ENCODE measurements around the gene RPL38.

Gene RPL38

DNA sequence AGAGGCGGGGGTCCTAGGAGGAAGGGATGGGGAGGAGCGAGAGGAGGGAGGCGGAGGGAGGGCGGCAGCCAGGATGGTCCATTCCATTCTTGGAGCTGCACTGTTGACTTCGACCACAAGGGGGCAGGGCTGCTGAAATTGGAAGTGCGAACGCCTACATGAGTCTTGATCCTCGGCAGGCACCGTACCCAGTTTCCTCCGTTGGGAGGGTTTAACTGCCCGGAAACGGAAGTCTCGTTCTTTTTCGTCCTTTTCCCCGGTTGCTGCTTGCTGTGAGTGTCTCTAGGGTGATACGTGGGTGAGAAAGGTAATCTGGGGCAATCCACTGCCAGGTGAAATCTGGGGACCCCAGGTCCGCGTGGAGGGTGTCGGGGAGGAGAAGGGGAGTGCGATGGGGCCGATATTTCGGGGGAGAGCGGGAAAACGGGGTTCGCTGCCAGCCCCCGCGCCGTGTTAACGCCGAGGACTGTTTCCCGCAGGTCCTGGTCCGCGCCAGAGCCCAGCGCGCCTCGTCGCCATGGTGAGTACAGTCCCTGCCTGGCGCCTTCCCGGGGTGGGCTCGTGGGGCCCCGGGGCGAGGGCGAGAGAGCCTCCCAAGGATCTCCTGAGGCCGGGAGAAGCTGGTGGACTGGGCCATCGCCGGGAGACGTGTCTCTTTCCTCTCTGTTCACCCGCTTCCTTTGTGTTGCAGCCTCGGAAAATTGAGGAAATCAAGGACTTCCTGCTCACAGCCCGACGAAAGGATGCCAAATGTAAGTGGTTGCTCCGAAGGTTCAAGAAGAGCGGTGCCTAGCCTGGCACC, at the start of gene RPL38:
RPL38 (plus strand) TSS at position 240 of the 802 bp plus-strand sequence; CDS start at position 518, 278 bp downstream.
- peak; percentile 95 for DNase-seq

DNA sequence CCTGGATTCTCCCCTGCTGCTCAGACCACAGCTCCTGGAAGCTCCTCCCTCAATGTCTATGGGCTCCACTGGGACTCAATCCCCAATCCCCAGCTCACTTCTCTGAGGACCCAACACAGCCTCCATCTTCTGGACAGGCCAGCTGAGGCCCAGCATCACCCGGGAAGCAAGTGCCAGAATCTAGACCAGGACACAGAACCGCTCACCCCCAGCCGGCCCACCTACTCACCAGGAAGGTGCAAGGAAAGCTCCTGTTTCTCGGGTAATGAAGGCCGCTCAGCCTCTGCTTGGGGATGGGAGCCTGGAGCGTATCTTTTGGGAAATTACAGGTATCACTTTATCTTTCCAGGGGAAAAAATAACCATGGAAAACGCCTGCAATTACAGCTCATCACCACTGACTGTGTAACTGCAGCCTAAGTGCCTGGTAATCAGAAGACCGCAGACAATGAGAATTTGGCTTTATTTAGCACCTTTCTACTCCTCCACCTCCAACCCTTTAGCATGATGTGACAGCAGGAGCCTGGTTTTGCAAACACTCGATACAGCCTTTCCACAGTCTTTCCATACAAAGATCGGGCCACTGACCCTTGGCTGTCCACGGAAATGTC, 49.6 kb upstream of the RPL38 start:
- DNase-seq, result no peak

DNA sequence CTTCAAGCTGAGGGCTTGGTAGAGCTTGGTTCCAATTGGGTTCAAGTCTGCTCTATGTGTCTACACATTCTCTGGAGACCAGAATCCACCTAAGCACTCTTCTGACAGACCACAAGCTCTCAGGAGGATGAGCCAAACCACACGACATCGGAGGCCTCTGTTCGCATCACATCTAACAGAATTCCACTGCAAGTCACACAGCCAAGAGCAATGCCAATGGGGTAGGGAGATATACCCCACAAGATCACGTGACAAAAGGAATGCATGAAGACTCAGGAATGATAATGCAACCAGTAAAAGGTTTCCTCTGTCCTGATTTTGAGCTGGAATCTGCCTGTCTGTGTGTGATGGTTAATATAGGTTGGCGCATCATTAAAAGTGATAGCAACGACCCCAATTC, 46.6 kb upstream of the RPL38 start:
- no peak for DNase-seq

DNA sequence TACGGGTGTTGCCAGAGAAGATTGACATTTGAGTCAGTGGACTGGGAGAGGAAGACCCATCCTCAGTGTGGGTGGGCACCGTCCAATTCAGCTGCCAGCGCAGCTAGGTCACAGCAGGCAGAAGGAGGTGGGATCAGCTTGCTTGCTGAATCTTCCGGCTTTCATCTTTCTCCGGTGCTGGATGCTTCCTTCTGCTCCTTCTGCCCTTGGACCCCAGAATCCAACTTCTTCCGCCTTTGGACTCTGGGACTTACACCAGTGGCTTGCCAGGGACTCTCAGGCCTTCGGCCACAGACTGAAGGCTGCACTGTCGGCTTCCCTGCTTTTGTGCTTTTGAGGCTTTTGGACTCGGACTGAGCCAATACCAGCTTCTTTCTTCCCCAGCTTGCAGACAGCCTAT, 46.1 kb upstream of the RPL38 start:
- no peak for DNase-seq

DNA sequence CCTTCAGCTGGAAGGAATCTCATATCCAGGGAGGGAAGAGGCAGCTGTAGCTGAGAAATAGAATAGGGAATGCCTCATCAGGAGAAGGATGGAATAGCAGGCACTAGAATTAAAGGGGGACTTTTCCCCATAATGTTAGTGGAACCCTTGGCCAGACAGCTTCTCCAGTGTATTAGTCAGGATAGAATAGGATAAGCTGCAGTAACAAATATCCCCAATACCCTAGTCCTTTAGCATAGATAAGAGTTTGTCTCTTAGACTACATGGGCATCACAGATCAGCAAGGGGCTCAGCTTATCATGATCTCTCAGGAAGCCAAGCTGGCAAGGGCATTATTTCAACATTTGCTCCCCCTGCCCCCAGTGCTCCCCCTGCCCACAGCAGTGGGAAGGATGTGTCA, 44.7 kb upstream of the RPL38 start:
- no peak for DNase-seq

DNA sequence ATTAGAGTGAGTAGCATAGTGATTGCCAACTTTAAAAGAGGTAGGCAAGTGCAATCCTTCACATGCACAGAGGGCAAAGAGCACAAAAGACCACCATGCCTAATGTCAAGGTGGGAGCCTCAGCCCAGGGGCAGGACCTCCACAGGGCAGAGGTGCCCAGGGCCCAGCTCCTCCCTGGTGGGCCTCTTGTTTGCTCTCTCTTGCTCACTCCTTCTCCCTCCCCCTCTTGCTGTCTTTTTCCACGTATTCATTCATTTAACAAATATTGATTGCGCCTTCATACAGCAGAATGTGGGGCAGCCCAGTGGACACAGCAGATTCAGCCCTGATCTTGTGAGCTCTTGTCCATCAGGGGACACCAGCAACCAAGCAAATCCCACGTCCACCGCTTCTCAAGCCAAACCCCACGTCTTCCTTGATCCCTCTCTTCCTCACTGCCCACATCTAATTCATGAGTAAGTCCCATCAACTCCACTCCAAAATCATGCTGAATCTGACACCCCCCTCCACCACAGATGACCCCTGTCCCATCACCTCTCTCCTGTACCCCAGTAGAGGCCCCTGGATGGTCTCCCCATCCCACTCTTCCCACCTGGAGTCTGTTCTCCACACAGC, 44.1 kb upstream of the RPL38 start:
- no peak for DNase-seq

DNA sequence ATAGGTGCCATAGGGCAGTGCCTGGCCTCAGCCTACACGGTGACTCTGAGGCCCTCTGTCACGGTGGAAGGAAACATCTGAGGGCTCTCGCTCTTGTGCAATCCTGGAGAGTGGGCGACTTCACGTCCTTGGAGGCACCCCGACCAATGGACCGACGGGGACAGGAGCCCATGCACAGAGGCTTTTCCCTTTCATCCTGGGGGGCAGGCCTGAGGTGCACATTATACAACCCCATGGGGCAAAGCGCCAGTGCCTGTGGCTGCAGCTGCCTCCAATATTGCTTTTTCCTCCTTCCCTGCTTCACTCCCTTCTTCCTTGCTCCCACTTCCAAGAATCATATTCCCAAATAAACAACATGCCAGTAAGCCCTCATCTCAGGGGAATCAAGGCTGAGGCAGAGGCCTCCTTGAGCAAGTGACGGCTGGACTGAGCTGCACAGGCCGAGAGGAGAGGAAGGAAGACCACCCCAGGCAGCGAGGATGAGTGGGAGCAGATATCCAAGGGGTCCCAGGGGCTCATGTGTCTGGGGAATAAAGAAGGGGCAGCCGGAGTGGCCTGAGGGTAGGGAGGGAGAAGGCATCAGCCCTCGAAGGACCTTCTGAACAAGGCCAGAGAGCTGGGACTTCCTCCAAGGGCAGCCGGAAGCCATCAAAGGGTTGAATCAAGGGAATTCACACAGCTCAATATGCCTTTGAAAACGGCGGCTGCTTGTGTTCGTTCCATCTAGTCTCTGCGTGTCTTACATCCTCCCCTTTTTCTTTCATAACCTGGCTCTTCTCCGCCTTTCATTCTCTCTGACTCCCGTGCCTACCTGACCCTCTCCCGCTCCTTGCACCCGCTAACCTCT, 42.6 kb upstream of the RPL38 start:
- no peak for DNase-seq

DNA sequence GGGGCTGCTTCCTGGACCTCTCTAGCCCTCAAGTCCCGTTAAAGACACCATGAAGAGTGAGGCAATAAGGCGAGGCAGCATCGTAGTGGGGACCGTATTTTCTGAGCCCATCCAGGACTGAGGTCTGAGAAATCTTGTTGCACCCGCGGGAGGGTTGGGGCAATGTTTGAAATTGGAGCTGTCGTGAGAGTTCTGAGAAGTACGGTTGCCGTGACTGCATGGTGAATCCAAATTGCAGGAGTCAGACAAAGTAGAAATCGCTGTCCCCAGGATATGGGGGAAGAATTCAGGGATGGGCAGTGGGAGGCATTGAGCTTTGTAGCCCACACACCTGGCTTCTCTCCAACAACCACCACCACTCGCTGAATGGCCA, 42.0 kb upstream of the RPL38 start:
- no peak for DNase-seq

DNA sequence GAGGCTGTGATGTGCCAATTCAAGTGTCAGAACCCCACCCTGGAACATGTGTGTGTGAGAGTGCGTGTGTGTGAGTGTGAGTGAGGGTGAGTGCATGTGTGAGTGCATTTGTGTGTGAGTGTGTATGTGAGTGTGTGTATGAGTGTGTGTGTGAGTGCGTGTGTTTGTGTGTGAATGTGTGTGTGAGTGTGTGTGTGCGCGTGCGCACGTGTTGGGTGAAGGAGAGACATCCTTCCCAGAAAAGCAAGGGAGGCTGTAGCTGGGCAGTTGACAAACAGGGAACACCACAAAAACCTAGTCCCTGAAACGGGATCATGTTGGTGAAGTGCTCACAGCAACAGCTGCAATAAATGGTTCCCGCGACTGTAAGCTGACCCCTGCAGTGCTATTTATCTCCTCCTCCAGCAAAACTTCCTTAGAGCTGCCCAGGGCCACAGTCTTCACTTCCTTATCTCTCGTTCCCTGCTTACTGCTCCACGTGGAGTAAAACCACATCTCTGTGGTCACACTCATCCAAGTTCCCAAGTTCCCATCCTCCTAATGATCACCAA, 40.1 kb upstream of the RPL38 start:
- DNase-seq, result no peak

DNA sequence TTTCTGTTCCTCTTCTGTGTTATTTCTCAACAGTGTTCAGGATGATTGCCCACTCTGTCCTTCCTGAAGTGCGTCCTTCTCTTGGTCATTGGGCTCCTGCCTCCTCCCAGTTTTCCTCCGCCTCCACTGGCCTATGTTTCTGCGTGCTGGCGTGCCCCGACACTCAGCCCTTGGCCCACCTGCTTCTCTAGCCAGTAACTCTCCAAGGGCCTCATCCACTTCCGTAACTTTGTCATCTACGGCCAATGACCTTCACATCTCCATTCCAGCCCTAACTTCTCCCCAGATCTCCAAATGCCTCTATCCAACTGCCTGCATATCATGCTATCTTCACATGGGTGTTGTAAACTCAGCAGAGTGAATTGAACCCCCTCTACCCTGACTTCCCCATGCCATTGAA, 39.6 kb upstream of the RPL38 start:
- no peak for DNase-seq

DNA sequence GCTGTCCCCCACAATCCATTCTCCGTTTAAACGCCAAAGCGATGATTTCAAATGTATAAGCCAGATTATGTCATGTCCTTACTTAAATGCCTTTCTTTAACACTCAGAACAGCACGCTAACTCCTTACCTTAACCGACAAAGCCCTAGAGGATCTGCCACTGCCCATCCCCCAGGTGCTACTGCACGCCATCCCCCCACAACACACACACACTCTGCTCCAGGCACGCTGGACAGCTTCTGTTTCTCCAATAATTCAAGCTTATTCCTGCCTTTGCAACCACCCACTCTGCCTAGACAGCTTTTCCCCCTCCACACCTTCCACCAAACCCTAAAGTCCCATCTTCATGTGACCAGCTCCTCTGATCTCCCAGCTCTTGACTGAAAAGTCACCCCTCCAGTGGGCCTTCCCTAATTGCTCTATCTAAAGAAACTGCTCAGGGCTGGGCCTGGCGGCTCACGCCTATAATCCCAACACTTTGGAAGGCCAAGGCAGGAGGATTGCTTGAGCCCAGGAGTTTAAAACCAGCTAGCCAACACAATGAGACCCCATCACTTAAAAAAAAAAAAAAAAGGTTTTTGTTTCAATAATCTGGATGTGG, 38.9 kb upstream of the RPL38 start:
- DNase-seq, result no peak

DNA sequence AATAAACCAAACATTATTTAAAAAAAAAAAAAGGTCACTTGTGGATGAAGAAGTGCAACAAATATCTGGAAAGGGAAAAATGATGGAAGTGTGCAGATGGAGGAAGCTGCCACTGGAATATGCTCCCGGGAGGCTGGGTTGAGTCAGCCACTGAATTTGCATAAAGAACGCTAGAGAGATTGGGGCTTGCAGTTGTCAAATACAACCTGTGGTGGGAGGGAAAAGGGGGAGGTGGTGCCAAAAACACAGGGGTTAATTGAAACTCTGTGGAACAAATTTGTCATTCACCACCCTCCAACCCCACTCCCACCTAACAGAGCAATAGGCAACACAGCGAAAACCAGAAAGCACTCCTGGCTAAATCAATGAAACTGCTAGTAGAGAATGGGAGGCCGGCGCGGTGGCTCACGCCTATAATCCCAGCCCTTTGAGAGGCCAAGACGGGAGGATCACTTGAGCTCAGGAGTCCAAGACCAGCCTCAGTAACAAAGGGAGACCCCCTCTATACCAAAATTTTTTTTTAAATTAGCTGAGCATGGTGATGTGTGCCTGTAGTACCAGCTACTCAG, 37.6 kb upstream of the RPL38 start:
- DNase-seq, result no peak

DNA sequence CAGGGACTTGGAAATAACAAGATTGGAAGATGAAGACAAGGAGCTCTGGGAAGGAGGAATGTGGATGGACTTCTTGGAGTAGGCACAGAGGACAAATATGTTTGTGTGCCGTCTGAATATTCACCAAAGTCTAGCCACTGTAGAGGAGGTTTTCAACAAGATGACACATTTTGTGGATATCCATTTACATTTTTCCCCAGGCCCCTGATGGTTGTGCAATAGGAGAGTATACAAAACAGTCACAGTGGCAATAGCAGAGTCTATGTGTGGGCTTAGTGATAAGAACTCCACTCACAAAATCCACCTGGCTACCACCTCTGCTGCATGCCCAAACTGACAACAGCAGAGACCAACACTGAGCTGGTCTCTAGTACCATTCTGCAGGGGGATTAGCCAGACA, 32.6 kb upstream of the RPL38 start:
- no peak for DNase-seq

DNA sequence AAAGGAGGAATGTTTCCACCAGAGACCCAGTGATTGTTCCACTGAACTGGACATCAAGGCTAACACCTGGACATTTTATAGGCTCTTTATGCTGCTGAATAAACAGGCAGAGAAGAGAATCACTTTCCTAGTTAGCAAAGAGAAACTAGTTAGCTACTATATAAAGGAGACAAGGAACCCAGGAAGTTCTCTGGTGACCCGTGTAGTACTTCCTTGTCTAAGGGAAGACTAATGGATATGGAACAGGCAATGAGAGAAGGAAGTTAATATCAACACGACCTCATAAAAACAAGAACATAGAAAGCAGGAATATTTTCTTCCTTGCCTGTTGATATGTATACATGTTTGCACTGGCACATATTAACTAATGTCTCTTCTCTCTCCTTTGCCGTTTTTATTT, 30.8 kb upstream of the RPL38 start:
- DNase-seq, result no peak

DNA sequence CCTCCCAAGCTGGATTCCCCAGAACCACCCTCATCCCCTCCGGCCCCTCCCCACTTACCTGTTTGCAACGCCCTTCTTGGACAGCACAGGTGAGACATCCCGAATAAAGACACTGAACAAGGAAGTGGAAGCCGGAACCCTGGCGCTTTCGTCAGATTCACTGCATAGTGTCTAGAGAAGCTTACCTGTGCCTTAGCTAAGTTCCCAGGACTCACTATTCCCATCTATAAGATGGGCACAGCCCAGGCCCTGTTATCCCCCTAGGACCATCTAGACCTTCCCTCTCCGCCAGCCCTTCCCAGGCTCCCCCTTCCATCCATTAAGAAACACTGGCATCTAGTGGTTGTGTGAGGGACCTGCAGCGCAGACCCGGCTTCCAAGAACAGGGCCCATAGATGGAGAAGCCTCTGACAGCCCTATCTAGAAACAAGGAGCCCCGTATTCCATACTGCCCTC, 26.9 kb upstream of the RPL38 start:
- peak; percentile 20 for DNase-seq

DNA sequence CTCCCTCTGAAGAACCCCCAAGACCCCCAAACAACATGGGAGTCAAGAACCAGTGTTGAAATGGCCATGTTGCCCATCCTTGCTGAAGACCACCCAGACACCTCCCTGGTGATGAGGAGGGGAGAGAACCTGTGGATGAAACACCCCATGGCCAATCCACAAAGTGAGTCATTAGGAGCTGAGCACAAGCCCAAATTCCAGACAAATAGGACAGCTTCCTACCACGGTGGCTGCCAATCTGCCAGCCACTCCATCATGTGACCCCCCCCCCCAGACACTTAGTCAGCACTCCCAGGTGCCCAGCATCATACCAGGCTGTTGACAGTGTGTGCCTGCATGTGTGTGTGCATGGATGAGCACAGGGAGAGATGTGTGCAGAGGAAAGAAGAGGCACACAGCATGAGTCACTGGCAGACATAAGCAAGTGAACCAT, 26.4 kb upstream of the RPL38 start:
- DNase-seq, result no peak

DNA sequence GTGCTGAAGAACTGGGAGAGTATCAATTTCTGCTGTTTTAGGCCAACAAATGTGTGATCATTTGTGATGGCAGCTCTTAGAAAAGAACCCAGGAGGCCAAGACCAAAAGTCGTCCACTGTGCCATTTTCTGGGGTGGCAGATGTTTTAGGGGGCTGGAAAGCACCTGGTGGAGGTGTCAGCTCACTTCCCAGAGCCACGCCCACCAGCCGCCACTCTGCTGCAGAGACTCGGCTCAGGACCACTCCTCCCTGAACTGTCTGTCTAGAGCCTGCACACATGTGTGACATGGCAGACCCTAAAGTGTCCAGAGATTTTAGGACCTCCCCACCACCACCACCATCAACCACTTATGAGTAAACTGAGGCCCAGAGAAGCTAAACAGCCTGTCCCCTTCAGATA, 23.9 kb upstream of the RPL38 start:
- no peak for DNase-seq

DNA sequence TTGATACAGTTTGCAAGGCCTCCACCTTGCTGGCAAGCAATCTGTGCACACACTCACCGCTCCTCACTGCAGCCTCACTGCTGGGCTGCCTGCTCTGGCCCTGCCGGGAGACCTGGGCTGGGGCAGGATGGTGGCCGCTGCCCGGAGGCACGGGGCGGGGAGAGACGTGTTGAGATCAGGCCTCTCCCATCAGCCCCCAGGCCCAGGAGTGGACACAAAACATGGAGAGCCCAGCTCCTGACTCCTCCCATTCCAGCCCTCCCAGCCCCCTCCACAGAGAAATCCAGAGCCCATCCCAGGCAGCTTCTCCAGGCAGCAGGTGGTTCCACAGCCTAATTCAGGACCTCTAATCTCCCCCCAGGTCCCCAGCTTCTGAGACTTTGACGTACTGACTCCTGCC, 23.1 kb upstream of the RPL38 start:
- DNase-seq, result no peak

DNA sequence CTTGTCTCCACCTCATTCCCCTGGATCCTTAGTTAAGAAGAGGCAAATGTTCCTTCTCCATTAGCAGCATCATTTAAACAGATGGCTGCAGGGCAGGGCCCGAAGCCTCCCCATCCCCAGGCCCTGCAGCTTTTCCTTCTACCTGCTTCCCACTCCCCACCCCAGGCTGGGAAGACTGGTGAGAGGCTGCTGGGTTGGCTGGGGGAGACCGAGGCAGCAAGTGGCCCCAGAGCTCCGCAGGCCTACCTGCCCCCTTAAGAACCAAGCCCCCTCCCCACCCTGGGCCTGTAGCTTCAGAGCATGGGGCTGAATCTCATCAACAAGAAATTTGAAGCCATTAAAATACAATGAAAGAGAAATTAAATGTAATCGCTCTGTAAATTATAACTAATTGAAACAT, 22.1 kb upstream of the RPL38 start:
- no peak for DNase-seq

DNA sequence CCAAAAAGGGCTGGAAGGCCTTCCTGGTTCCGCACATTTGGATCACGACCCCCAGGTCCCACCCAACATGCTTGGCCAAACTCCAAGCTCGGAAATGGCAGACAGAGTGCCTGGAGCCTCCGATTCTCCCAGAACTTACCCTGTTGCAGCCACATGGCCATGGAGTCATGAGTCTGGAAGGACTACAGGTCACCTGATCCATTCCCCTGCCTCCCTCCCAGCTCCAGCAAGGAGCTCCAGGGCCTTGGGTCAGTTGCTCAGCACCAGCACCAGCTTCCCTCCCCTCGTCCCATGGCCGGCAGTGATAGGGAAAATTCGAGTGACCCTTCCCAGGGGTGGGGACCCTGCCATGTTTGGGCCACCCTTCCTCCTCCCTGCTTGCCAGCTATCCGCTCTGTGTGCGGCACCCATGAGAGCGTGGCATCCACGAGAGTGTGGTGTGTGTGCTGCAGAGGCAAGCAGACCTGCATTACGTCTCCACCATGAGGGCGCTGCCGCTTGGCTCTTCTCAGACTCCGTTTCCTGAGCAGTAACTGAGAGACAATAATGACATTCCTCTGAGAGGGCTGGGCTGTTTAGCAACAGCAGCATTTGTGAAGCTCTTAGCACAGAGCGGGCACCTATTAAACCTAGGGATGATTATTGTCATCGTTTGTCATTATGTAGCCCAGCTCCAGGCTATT, 21.3 kb upstream of the RPL38 start:
- no peak for DNase-seq

DNA sequence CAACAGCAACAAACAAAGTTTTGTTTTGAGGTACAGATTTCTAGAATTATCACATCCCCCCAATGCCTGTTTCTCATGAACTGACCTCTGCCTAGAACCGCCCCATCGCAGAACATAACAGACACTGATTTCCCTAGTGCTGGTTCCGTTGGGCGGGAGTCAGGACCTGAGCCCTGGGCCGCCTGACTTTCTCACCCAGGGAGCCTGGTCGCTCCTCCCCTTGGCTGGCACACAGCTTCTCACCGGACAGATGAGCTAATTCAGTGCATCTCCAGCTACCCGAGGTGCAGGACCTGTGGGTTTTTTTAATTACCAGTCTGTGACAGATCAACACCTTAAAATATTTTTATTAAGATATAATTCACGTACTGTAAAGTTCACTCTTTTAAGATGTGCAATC, 20.1 kb upstream of the RPL38 start:
- no peak for DNase-seq

All from activated naive CD4-positive, alpha-beta T cell treated with anti-CD3 and anti-CD28 coated beads, Interleukin-2, amount 50 U/mL, for 16 hours (primary cell).